ENCODE results near the gene FSIP2.

The FSIP2 gene

GRCh38 chr2:185738679-185739472, at the start of gene FSIP2:
TSS of gene FSIP2 (plus strand) at chr2:185738804. CDS start at chr2:185738895, 91 bp downstream.
- DNase-seq (ENCODE audit: low spot score): no peak

GRCh38 chr2:185689906-185690539, 48.6 kb upstream of the FSIP2 start:
- DNase-seq (ENCODE audit: low spot score): no peak

- DNase-seq (ENCODE audit: low spot score): no peak
Measured at GRCh38 chr2:185695711-185696235, 42.8 kb upstream of the FSIP2 start.

GRCh38 chr2:185700883-185701282, 37.7 kb upstream of the FSIP2 start:
- DNase-seq (ENCODE audit: low spot score): no peak

- no peak for DNase-seq (ENCODE audit: low spot score)
Measured at GRCh38 chr2:185734658-185735057, 3.9 kb upstream of the FSIP2 start.

- DNase-seq (ENCODE audit: low spot score): no peak
Measured at GRCh38 chr2:185736210-185736609, 2.4 kb upstream of the FSIP2 start.

- DNase-seq (ENCODE audit: low spot score): no peak
Measured at GRCh38 chr2:185745864-185746859, 7.6 kb downstream of the FSIP2 start.

GRCh38 chr2:185757356-185757755, 18.8 kb downstream of the FSIP2 start:
- no peak for DNase-seq (ENCODE audit: low spot score)

GRCh38 chr2:185771396-185771795, 32.8 kb downstream of the FSIP2 start:
- DNase-seq (ENCODE audit: low spot score): no peak

GRCh38 chr2:185780890-185781289, 42.3 kb downstream of the FSIP2 start:
- no peak for DNase-seq (ENCODE audit: low spot score)

GRCh38 chr2:185782223-185782769, 43.7 kb downstream of the FSIP2 start:
- DNase-seq (ENCODE audit: low spot score): no peak

- no peak for DNase-seq (ENCODE audit: low spot score)
Measured at GRCh38 chr2:185785156-185785555, 46.6 kb downstream of the FSIP2 start.

GRCh38 chr2:185785851-185786473, 47.4 kb downstream of the FSIP2 start:
- no peak for DNase-seq (ENCODE audit: low spot score)

GRCh38 chr2:185787227-185788145, 48.9 kb downstream of the FSIP2 start:
- no peak for DNase-seq (ENCODE audit: low spot score)

GRCh38 chr2:185790361-185790760, 51.8 kb downstream of the FSIP2 start:
- no peak for DNase-seq (ENCODE audit: low spot score)

GRCh38 chr2:185793532-185794345, 55.1 kb downstream of the FSIP2 start:
- DNase-seq (ENCODE audit: low spot score): no peak

- no peak for DNase-seq (ENCODE audit: low spot score)
Measured at GRCh38 chr2:185796758-185797157, 58.2 kb downstream of the FSIP2 start.

- no peak for DNase-seq (ENCODE audit: low spot score)
Measured at GRCh38 chr2:185802926-185803325, 64.3 kb downstream of the FSIP2 start.

- DNase-seq (ENCODE audit: low spot score): no peak
Measured at GRCh38 chr2:185806783-185807182, 68.2 kb downstream of the FSIP2 start.
